Measurements from ENCODE around the gene PGLYRP2.

Gene PGLYRP2

GRCh38 chr19:15508035-15508710, 28.9 kb upstream of the PGLYRP2 start, which contains the start of gene CYP4F22:
CYP4F22 (plus strand) TSS chr19:15508525; CDS start chr19:15525337, 16,812 bp downstream.
- Histone ChIP-seq H3K27me3 (replicated peaks; ENCODE audit: control insufficient read depth, insufficient read depth, low read length) (peaks cover 31% of the 10 kb centered on the region), H3K36me3 (ENCODE audit: control insufficient read depth, insufficient read depth, low read length, severe bottlenecking) (no peaks in the 10 kb centered on the region), H3K9me3 (ENCODE audit: control insufficient read depth, low read length) (no peaks in the 10 kb centered on the region), H3K9ac (ENCODE audit: low read length) (no peak within 1 kb of the TSS), H3K4me3 (ENCODE audit: low read length) (no peak within 1 kb of the TSS), H3K4me1 (ENCODE audit: control insufficient read depth, insufficient read depth, low read length) (peaks cover 4% of the 10 kb centered on the region)
- peak; percentile 7 for DNase-seq (ENCODE audit: low read depth)

- Histone ChIP-seq H3K36me3 (ENCODE audit: control insufficient read depth, insufficient read depth, low read length, severe bottlenecking) (no peaks in the 10 kb centered on the region), H3K9ac (ENCODE audit: low read length) (no peak overlapping the region), H3K4me3 (ENCODE audit: low read length) (no peak overlapping the region), H3K27me3 (replicated peaks; ENCODE audit: control insufficient read depth, insufficient read depth, low read length) (peaks cover 33% of the 10 kb centered on the region), H3K9me3 (ENCODE audit: control insufficient read depth, low read length) (no peaks in the 10 kb centered on the region), H3K4me1 (ENCODE audit: control insufficient read depth, insufficient read depth, low read length) (peaks cover 4% of the 10 kb centered on the region)
- DNase-seq (ENCODE audit: low read depth) = no peak
Observed at GRCh38 chr19:15507068-15508034, 28.1 kb upstream of the PGLYRP2 start.

DNA sequence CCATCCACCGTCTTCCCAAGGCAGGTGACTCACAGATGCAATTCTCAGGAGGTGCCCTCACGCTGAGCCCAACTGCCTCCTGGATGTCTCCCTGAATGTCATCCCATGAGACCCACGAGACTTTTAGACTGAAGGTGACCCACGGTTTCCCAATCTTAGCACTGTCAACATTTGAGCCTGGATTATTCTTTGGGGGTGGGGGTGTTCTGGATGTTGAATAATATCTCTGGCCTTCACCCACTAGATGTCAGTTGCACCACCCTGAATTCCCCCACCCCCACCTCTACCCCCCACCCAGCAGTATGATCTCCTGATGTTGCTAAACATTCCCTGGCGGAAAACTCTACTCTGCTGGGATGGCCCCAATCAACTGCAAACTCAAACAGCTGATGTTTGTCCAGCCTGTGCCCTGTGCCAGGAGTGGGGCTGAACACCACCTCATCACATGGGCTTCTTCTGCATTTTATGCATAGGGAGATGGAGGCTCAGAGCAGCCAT, 26.8 kb upstream of the PGLYRP2 start:
- Histone ChIP-seq H3K4me3 (ENCODE audit: low read length) (no peak overlapping the region), H3K9me3 (ENCODE audit: control insufficient read depth, low read length) (no peaks in the 10 kb centered on the region), H3K9ac (ENCODE audit: low read length) (no peak overlapping the region), H3K36me3 (ENCODE audit: control insufficient read depth, insufficient read depth, low read length, severe bottlenecking) (no peaks in the 10 kb centered on the region), H3K4me1 (ENCODE audit: control insufficient read depth, insufficient read depth, low read length) (peaks cover 4% of the 10 kb centered on the region), H3K27me3 (replicated peaks; ENCODE audit: control insufficient read depth, insufficient read depth, low read length) (peaks cover 40% of the 10 kb centered on the region)
- DNase-seq (ENCODE audit: low read depth) = no peak

DNA sequence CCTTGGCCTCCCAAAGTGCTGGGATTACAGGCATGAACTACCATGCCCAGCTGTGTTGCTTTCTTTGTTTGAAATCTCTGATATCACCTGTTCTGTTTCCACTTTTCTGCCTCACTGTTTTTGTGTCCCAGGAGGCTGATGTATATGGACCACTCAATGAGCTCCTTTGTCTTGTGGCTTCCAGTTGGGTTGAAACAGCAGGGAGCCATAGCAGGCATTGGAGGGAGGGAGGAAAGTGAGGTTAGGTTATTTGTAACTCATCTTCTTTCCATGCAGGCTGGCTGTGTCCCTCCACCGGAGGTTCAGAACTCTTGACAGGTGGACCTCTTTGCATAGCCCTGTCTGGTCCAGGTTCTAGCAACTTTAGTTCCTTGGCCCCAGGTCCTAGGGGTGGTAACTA, 23.0 kb upstream of the PGLYRP2 start:
- H3K9ac ChIP-seq (ENCODE audit: low read length) = no peak overlapping the region
- H3K4me1 ChIP-seq (ENCODE audit: control insufficient read depth, insufficient read depth, low read length) = peaks cover 9% of the 10 kb centered on the region
- no peaks in the 10 kb centered on the region for H3K36me3 ChIP-seq (ENCODE audit: control insufficient read depth, insufficient read depth, low read length, severe bottlenecking)
- peaks cover 30% of the 10 kb centered on the region for H3K27me3 ChIP-seq (replicated peaks; ENCODE audit: control insufficient read depth, insufficient read depth, low read length)
- no peak for DNase-seq (ENCODE audit: low read depth)
- H3K4me3 ChIP-seq (ENCODE audit: low read length) = no peak overlapping the region
- H3K9me3 ChIP-seq (ENCODE audit: control insufficient read depth, low read length) = no peaks in the 10 kb centered on the region

DNA sequence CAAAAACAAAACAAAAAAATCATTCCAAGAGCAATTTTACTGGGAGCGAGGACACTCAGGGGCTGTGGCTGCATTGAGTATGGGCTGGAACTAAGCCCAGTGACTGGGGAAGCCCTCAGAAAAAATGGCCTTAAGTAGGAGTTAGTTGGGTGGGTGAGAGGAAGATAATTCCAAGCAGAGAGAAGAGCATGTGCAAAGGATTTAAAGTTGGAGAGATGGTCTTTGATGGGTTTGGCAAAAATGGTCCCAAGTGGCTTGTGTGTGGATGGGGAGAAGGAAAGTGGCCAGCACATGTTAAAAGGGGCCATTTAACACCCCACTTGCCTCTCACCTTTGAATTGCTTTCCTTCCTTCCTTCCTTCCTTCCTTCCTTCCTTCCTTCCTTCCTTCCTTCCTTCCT, 22.3 kb upstream of the PGLYRP2 start:
- H3K4me3 ChIP-seq (ENCODE audit: low read length) = no peak overlapping the region
- DNase-seq (ENCODE audit: low read depth) = no peak
- peaks cover 7% of the 10 kb centered on the region for H3K4me1 ChIP-seq (ENCODE audit: control insufficient read depth, insufficient read depth, low read length)
- H3K9me3 ChIP-seq (ENCODE audit: control insufficient read depth, low read length) = no peaks in the 10 kb centered on the region
- no peaks in the 10 kb centered on the region for H3K36me3 ChIP-seq (ENCODE audit: control insufficient read depth, insufficient read depth, low read length, severe bottlenecking)
- peaks cover 28% of the 10 kb centered on the region for H3K27me3 ChIP-seq (replicated peaks; ENCODE audit: control insufficient read depth, insufficient read depth, low read length)
- H3K9ac ChIP-seq (ENCODE audit: low read length) = no peak overlapping the region

DNA sequence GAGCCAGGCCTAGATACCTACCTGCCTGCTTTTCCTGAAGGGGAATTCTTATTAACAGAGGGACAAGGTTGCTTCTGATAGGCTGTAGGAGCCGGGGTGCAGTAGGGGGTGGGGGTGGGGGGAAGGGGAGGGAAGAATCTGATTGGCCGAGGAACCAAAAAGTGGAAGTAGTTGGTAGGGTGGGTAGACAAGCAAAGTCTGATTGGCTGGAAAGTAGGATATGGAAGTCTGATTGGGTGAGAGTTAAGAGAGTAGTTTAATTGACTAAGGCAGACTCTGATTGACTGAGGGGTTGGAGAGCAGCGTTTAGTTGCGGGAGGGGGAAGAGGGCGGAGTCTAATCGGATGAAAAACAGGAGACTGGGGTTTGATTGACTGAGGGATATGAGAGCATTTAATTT, 19.6 kb upstream of the PGLYRP2 start:
- Histone ChIP-seq H3K9ac (ENCODE audit: low read length) (no peak overlapping the region), H3K27me3 (replicated peaks; ENCODE audit: control insufficient read depth, insufficient read depth, low read length) (peaks cover 24% of the 10 kb centered on the region)
- no peak for DNase-seq (ENCODE audit: low read depth)

GRCh38 chr19:15498156-15498858, 19.0 kb upstream of the PGLYRP2 start:
- no peaks in the 10 kb centered on the region for H3K9me3 ChIP-seq (ENCODE audit: control insufficient read depth, low read length)
- H3K9ac ChIP-seq (ENCODE audit: low read length) = no peak overlapping the region
- peaks cover 24% of the 10 kb centered on the region for H3K27me3 ChIP-seq (replicated peaks; ENCODE audit: control insufficient read depth, insufficient read depth, low read length)
- H3K36me3 ChIP-seq (ENCODE audit: control insufficient read depth, insufficient read depth, low read length, severe bottlenecking) = no peaks in the 10 kb centered on the region
- DNase-seq (ENCODE audit: low read depth) = no peak
- H3K4me1 ChIP-seq (ENCODE audit: control insufficient read depth, insufficient read depth, low read length) = peaks cover 5% of the 10 kb centered on the region
- no peak overlapping the region for H3K4me3 ChIP-seq (ENCODE audit: low read length)

More for the DNA sequence above, 19.6 kb upstream of the PGLYRP2 start:
- Histone ChIP-seq H3K4me3 (ENCODE audit: low read length) (no peak overlapping the region), H3K4me1 (ENCODE audit: control insufficient read depth, insufficient read depth, low read length) (peaks cover 5% of the 10 kb centered on the region), H3K36me3 (ENCODE audit: control insufficient read depth, insufficient read depth, low read length, severe bottlenecking) (no peaks in the 10 kb centered on the region), H3K9me3 (ENCODE audit: control insufficient read depth, low read length) (no peaks in the 10 kb centered on the region)

- no peak overlapping the region for H3K4me3 ChIP-seq (ENCODE audit: low read length)
- H3K9ac ChIP-seq (ENCODE audit: low read length) = no peak overlapping the region
- H3K36me3 ChIP-seq (ENCODE audit: control insufficient read depth, insufficient read depth, low read length, severe bottlenecking) = no peaks in the 10 kb centered on the region
- H3K4me1 ChIP-seq (ENCODE audit: control insufficient read depth, insufficient read depth, low read length) = peaks cover 5% of the 10 kb centered on the region
- H3K27me3 ChIP-seq (replicated peaks; ENCODE audit: control insufficient read depth, insufficient read depth, low read length) = peaks cover 8% of the 10 kb centered on the region
- H3K9me3 ChIP-seq (ENCODE audit: control insufficient read depth, low read length) = no peaks in the 10 kb centered on the region
- DNase-seq (ENCODE audit: low read depth) = no peak
Observed at GRCh38 chr19:15495151-15495550, 15.8 kb upstream of the PGLYRP2 start.

DNA sequence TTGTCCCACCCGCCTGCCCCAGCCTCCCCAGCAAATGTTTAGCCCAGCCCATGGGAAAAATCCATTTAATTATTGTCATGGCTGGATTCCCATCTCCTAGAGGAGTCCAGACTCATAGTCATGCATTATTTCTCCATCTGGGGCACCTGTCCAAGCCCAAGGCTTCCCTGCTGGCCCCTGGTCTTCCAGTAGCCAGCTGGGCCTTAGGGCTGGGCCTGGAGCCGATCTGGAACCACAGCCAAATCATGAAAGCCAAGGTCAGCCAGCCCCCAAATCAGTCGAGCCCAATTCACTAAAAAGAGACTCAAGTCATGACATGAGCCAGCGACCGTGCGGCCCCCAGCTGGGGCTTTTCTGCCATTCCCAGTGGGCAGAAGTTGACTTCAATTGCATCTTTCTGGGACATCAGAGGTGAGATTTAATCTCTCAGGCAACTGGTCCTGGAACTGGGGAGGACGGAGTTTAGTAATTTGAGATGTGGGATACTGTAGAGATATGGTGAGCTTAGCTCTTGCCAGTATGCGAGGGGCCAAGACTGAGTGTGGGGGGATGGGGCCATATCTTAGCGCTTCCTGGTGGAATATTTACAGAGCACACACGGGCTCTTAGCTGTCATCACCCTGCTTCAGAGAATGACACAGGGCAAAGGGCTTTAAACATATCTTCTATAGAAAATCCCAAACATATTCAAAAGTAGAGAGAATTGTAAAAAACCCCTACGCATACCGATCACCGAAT, 9.4 kb upstream of the PGLYRP2 start:
- Histone ChIP-seq H3K36me3 (ENCODE audit: control insufficient read depth, insufficient read depth, low read length, severe bottlenecking) (no peaks in the 10 kb centered on the region), H3K27me3 (replicated peaks; ENCODE audit: control insufficient read depth, insufficient read depth, low read length) (no peaks in the 10 kb centered on the region), H3K9ac (ENCODE audit: low read length) (peak overlapping the region; percentile 32), H3K4me3 (ENCODE audit: low read length) (peak overlapping the region; percentile 54), H3K9me3 (ENCODE audit: control insufficient read depth, low read length) (no peaks in the 10 kb centered on the region), H3K4me1 (ENCODE audit: control insufficient read depth, insufficient read depth, low read length) (peaks cover 14% of the 10 kb centered on the region)
- DNase-seq (ENCODE audit: low read depth) = no peak

GRCh38 chr19:15487038-15487437, 7.7 kb upstream of the PGLYRP2 start:
- no peaks in the 10 kb centered on the region for H3K36me3 ChIP-seq (ENCODE audit: control insufficient read depth, insufficient read depth, low read length, severe bottlenecking)
- no peaks in the 10 kb centered on the region for H3K27me3 ChIP-seq (replicated peaks; ENCODE audit: control insufficient read depth, insufficient read depth, low read length)
- no peak for DNase-seq (ENCODE audit: low read depth)
- H3K9ac ChIP-seq (ENCODE audit: low read length) = no peak overlapping the region
- H3K4me3 ChIP-seq (ENCODE audit: low read length) = no peak overlapping the region
- H3K4me1 ChIP-seq (ENCODE audit: control insufficient read depth, insufficient read depth, low read length) = peaks cover 14% of the 10 kb centered on the region
- H3K9me3 ChIP-seq (ENCODE audit: control insufficient read depth, low read length) = no peaks in the 10 kb centered on the region
